Sigmoid colon (tissue), 7 donors: ENCODE data around the gene SPTBN5. TPM values are rescaled to one million over a fixed set of nuclear protein-coding genes. Genes with fewer than 3 reads are reported as not detected.
A peak's percentile ranks its signal among the peaks of the same experiment; 100 is the strongest.

Experiments used
- DNase-seq: peaks from one replicate; pipeline ENCODE4 v3.0.0-alpha.2; 2019
- H3K27ac ChIP-seq, 4 donors: fragments of 200-600 bp; sonication (generic); one replicate each; pipeline ENCODE4 v1.5.1; 2016 to 2019; ENCODE audit warnings: mild to moderate bottlenecking in 1 of 4
- H3K27me3 ChIP-seq, 3 donors: fragments of 200-600 bp; sonication (generic); one replicate each; pipeline ENCODE4 v1.5.1; 2019; ENCODE audit warnings: mild to moderate bottlenecking in 1 of 3
- H3K36me3 ChIP-seq, 4 donors: fragments of 200-600 bp; sonication (generic); one replicate each; pipeline ENCODE4 v1.5.1; 2016 to 2019
- H3K4me1 ChIP-seq, 4 donors: fragments of 200-600 bp; sonication (generic); one replicate each; pipeline ENCODE4 v1.5.1; 2017 to 2019
- H3K4me3 ChIP-seq, 4 donors: fragments of 200-600 bp; sonication (generic); one replicate each; pipeline ENCODE4 v1.5.1; 2017 to 2019; ENCODE audit warnings: mild to moderate bottlenecking in 2 of 4, moderate library complexity in 1 of 4
- H3K9me3 ChIP-seq, 4 donors: fragments of 200-600 bp in 3 of 4; sonication (generic) in 3 of 4; one replicate each; pipeline versions ENCODE4 v1.5.1 to v1.6.1; 2013 to 2019
- EP300 ChIP-seq, 4 donors: sonication (generic); formaldehyde crosslinking; IDR thresholded peaks; one replicate each; pipeline ENCODE4 v1.6.1; 2017; ENCODE audit warnings: antibody characterized with exemption in 4 of 4
- POLR2A ChIP-seq, 2 donors: fragments of 450-650 bp; IDR thresholded peaks; one replicate each; pipeline ENCODE4 v1.6.1; 2016; ENCODE audit warnings: antibody characterized with exemption in 2 of 2, mild to moderate bottlenecking in 2 of 2, moderate library complexity in 2 of 2
- POLR2AphosphoS5 ChIP-seq, 4 donors: sonication (generic); formaldehyde crosslinking; IDR thresholded peaks; one replicate each; pipeline ENCODE4 v1.6.1; 2017; ENCODE audit warnings: antibody characterized with exemption in 4 of 4
- WGBS, 2 donors: extraction: QIAGEN DNeasy Blood & Tissue Kit; methylation state at CpG; one replicate each; pipeline ENCODE4 v1.1.7; 2013; 5-methylcytosine and 5-hydroxymethylcytosine counted together
- intact Hi-C: fragments of 100-400 bp; cut with DNase I; formaldehyde crosslinking; loops from one replicate; pipeline ENCODE4 v1.15.1; 2023
- polyA plus RNA-seq, 3 donors: library from polyadenylated mRNA; stranded (reverse); fragments of 200-250 nt; gene quantifications; one replicate each; pipeline ENCODE4 v1.2.3, GENCODE V29; 2013
- total RNA-seq, 4 donors: library from RNA; depleted of rRNA; stranded (reverse); fragments of >200 nt; gene quantifications; one replicate each; pipeline ENCODE4 v1.1.0, GENCODE V29; 2016
- TF ChIP-seq, protein P1 (sequence below), 4 experiments: fragments of 450-650 bp in 3 of 4; fragments of 200-600 bp in 1 of 4; IDR thresholded peaks; one replicate each; pipeline ENCODE4 v1.5.1; 2016 to 2019; ENCODE audit warnings: antibody characterized with exemption in 4 of 4, mild to moderate bottlenecking in 3 of 4, moderate library complexity in 2 of 4
- donor health status: healthy with polysubstance abuse.
- donor health status: Bipolar disorder and iron deficiency.
- donor health status: healthy.

Gene SPTBN5
- total and polyA plus RNA-seq, 7 donors: under 0.01 to 2.3 (median 0.60) TPM

DNA sequence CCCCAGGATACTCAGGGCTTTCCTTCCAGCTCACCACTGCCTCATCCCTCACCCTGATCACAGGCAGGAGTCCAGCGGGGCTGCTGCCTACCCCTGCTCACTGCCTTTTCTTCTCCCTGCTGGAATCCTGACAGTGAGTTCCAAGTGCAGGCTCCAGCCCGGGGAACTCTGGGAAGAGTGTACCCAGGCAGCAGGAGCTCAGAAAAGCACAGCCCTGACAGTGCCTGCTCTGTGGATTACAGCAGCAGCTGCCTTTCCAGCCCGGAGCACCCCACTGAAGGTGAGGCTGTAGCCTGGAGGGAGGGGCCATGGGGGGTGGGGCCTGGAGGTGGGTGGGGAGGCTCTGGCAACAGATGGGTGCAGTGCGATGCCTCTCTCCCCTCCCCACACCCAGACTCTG lies 72.0 kb downstream of the SPTBN5 start:
- intact Hi-C loops: no loop called here
- WGBS, 2 donors: 80 to 87% methylated on average over 4 of the region's 4 CpGs
- no peaks in the 10 kb centered on the region for H3K4me1 ChIP-seq
- no peak overlapping the region for H3K4me3 ChIP-seq
- DNase-seq: no peak
- no peaks in the 10 kb centered on the region for H3K27me3 ChIP-seq
- H3K9me3 ChIP-seq: no peaks in the 10 kb centered on the region
- H3K27ac ChIP-seq: no peak overlapping the region
- no peak for TF ChIP-seq EP300 (IDR thresholded peaks at IDR 0.05)
- no peak for TF ChIP-seq POLR2AphosphoS5 (IDR thresholded peaks at IDR 0.05)
- TF ChIP-seq, protein P1, sequence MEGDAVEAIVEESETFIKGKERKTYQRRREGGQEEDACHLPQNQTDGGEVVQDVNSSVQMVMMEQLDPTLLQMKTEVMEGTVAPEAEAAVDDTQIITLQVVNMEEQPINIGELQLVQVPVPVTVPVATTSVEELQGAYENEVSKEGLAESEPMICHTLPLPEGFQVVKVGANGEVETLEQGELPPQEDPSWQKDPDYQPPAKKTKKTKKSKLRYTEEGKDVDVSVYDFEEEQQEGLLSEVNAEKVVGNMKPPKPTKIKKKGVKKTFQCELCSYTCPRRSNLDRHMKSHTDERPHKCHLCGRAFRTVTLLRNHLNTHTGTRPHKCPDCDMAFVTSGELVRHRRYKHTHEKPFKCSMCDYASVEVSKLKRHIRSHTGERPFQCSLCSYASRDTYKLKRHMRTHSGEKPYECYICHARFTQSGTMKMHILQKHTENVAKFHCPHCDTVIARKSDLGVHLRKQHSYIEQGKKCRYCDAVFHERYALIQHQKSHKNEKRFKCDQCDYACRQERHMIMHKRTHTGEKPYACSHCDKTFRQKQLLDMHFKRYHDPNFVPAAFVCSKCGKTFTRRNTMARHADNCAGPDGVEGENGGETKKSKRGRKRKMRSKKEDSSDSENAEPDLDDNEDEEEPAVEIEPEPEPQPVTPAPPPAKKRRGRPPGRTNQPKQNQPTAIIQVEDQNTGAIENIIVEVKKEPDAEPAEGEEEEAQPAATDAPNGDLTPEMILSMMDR (IDR thresholded peaks at IDR 0.05): no peak
- TF ChIP-seq POLR2A (IDR thresholded peaks at IDR 0.05): no peak
- peaks cover 39 to 93% (median 63%) of the 10 kb centered on the region in 4 donors for H3K36me3 ChIP-seq

DNA sequence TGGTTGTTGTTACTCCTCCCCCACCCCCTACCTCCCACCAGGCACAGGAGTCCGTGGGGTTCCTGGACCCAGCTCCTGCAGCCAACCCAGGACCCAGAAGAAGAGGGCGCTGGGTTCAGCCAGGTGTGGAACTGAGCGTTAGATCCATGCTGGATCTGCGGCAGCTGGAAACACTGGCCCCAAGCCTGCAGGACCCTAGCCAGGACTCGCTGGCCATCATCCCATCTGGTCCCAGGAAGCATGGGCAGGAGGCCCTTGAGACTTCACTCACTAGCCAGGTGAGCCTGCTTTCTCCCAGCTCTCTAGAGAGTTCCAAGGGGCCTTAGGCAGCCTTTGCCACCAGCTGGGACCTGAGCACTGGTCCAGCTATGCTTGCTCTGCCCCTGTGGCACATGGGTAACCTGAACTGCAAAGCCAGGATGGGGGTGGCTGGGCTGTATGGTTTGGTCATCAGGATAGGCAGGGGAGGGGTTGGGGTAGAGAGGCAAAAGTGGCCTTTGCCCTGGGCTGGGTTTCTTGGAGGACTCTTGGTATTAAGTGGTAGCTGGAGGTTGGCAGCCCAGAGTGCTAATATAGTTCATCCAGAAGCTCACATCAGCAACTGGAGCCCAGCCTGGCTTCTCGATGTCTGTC lies 72.9 kb downstream of the SPTBN5 start:
- Histone ChIP-seq H3K9me3 (no peaks in the 10 kb centered on the region), H3K36me3 (peaks cover 46 to 100% (median 65%) of the 10 kb centered on the region in 4 donors), H3K27me3 (no peaks in the 10 kb centered on the region), H3K4me1 (no peaks in the 10 kb centered on the region), H3K4me3 (no peak overlapping the region), H3K27ac (no peak overlapping the region)
- no peak for TF ChIP-seq POLR2A (IDR thresholded peaks at IDR 0.05)
- TF ChIP-seq POLR2AphosphoS5 (IDR thresholded peaks at IDR 0.05): no peak
- TF ChIP-seq EP300 (IDR thresholded peaks at IDR 0.05): no peak
- TF ChIP-seq, protein P1 (IDR thresholded peaks at IDR 0.05): no peak
- peak; percentile 55 for DNase-seq
- intact Hi-C loops: no loop called here
- whole genome bisulfite sequencing, 2 donors: 90% methylated on average over 6 of the region's 6 CpGs

DNA sequence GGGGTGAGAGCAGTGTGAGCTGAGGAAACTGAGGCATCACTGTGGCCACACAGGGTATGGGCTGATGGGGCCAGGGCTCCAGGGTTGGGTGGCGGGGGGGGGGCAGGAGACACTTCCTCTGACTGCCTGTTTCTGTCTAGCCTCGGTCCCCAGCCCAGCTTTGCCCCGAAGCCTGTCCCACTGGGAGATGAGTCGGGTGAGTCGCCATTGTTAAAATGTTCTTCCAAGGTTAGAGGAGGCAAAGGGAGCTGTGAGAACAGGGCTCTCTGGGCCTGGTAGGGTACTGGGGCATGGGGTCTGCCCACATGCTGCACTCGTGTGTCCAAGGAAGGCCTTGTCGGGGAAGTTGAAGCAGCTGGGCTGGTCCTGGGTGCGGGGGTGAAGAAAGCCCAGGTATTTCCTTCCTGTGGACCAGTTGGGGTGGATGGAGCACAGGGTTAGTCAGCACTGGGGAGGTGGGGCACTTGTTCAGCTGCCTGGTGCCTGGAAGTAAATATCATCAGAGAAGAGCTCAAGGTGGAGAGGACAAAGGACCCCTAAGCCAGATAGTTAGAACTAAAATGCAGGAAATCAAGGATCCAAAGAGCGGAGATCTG lies 74.3 kb downstream of the SPTBN5 start:
- Histone ChIP-seq H3K27ac (no peak overlapping the region), H3K27me3 (no peaks in the 10 kb centered on the region), H3K4me3 (no peak overlapping the region), H3K36me3 (peaks cover 46 to 100% (median 68%) of the 10 kb centered on the region in 4 donors), H3K9me3 (no peaks in the 10 kb centered on the region), H3K4me1 (no peaks in the 10 kb centered on the region)
- WGBS, 2 donors: 93 to 95% methylated on average over 9 of the region's 9 CpGs
- intact Hi-C loops: no loop called here
- no peak for TF ChIP-seq POLR2A (IDR thresholded peaks at IDR 0.05)
- no peak for TF ChIP-seq EP300 (IDR thresholded peaks at IDR 0.05)
- TF ChIP-seq, protein P1 (IDR thresholded peaks at IDR 0.05): no peak
- no peak for TF ChIP-seq POLR2AphosphoS5 (IDR thresholded peaks at IDR 0.05)
- peak; percentile 50 for DNase-seq

DNA sequence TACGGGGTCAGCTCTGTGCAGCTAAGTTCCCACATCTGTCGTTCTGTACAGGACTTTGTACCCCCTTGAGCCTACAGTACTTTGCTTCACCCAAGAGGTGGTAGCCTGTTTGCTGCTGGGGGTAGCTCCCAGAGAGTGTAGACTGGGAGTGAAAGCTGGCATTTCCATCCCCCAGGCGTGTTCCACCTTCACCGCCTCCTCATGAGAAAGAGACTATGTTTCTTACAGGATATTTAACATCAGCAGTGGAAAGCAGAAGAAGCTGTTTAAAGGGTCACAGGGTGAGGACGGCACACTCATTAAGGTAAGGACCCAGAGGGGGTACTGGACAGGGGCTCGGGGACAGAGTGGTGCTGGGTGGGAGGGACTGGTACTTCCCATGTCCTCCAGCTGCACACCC lies 76.1 kb downstream of the SPTBN5 start:
- Histone ChIP-seq H3K9me3 (no peaks in the 10 kb centered on the region), H3K4me1 (no peaks in the 10 kb centered on the region), H3K36me3 (peaks cover 42 to 99% (median 69%) of the 10 kb centered on the region in 4 donors), H3K27ac (no peak overlapping the region), H3K4me3 (no peak overlapping the region), H3K27me3 (no peaks in the 10 kb centered on the region)
- no peak for DNase-seq
- 92 to 93% methylated on average over 6 of the region's 6 CpGs for WGBS, 2 donors
- intact Hi-C loops: no loop called here
- TF ChIP-seq EP300 (IDR thresholded peaks at IDR 0.05) (no peak), POLR2A (IDR thresholded peaks at IDR 0.05) (no peak), POLR2AphosphoS5 (IDR thresholded peaks at IDR 0.05) (no peak)
- TF ChIP-seq, protein P1 (IDR thresholded peaks at IDR 0.05): no peak
